Measurements from ENCODE around the gene EBF4. TPM values are rescaled to one million over a fixed set of nuclear protein-coding genes. Genes with fewer than 3 reads are reported as not detected.

EBF4 gene
- total RNA-seq, 1 donor from 2014 or later = 11.4 TPM

GRCh38 chr20:2760952-2761305 is 68.3 kb downstream of the EBF4 start:
- no peak overlapping the region for H3K4me3 Mint-ChIP-seq (ENCODE audit: unreplicated experiment)

GRCh38 chr20:2761885-2762284 is 69.3 kb downstream of the EBF4 start:
- no peaks in the 10 kb centered on the region for H3K36me3 Mint-ChIP-seq (ENCODE audit: low read depth)
- no peaks in the 10 kb centered on the region for H3K9me3 Mint-ChIP-seq (ENCODE audit: low read depth)
- H3K4me3 Mint-ChIP-seq (ENCODE audit: unreplicated experiment) = no peak overlapping the region
- no peaks in the 10 kb centered on the region for H3K4me1 Mint-ChIP-seq (ENCODE audit: low read depth)
- TF ChIP-seq CTCF (IDR thresholded peaks at IDR 0.05) = no peak
- H3K27ac Mint-ChIP-seq (ENCODE audit: unreplicated experiment) = no peak overlapping the region
- no peak for DNase-seq (ENCODE audit: low spot score)
- H3K27me3 Mint-ChIP-seq (ENCODE audit: low read depth) = peaks cover 39% of the 10 kb centered on the region

More at GRCh38 chr20:2760952-2761305, 68.3 kb downstream of the EBF4 start:
- H3K27me3 Mint-ChIP-seq (ENCODE audit: low read depth) = peaks cover 49% of the 10 kb centered on the region
- no peaks in the 10 kb centered on the region for H3K36me3 Mint-ChIP-seq (ENCODE audit: low read depth)
- no peak for TF ChIP-seq CTCF (IDR thresholded peaks at IDR 0.05)
- H3K27ac Mint-ChIP-seq (ENCODE audit: unreplicated experiment) = no peak overlapping the region
- H3K9me3 Mint-ChIP-seq (ENCODE audit: low read depth) = no peaks in the 10 kb centered on the region
- H3K4me1 Mint-ChIP-seq (ENCODE audit: low read depth) = no peaks in the 10 kb centered on the region
- DNase-seq (ENCODE audit: low spot score) = no peak

- H3K9me3 Mint-ChIP-seq (ENCODE audit: low read depth) = no peaks in the 10 kb centered on the region
- H3K4me3 Mint-ChIP-seq (ENCODE audit: unreplicated experiment) = no peak overlapping the region
- TF ChIP-seq CTCF (IDR thresholded peaks at IDR 0.05) = no peak
- H3K4me1 Mint-ChIP-seq (ENCODE audit: low read depth) = peaks cover 2% of the 10 kb centered on the region
- H3K27ac Mint-ChIP-seq (ENCODE audit: unreplicated experiment) = no peak overlapping the region
- no peak for DNase-seq (ENCODE audit: low spot score)
- H3K36me3 Mint-ChIP-seq (ENCODE audit: low read depth) = no peaks in the 10 kb centered on the region
- peaks cover 35% of the 10 kb centered on the region for H3K27me3 Mint-ChIP-seq (ENCODE audit: low read depth)
Measured at GRCh38 chr20:2762578-2763131, 70.1 kb downstream of the EBF4 start.

- H3K27ac Mint-ChIP-seq (ENCODE audit: unreplicated experiment) = no peak overlapping the region
- H3K4me3 Mint-ChIP-seq (ENCODE audit: unreplicated experiment) = no peak overlapping the region
- H3K4me1 Mint-ChIP-seq (ENCODE audit: low read depth) = peaks cover 7% of the 10 kb centered on the region
- H3K27me3 Mint-ChIP-seq (ENCODE audit: low read depth) = peaks cover 33% of the 10 kb centered on the region
- peak; percentile 34 for DNase-seq (ENCODE audit: low spot score)
- no peaks in the 10 kb centered on the region for H3K9me3 Mint-ChIP-seq (ENCODE audit: low read depth)
- TF ChIP-seq CTCF (IDR thresholded peaks at IDR 0.05) = no peak
- H3K36me3 Mint-ChIP-seq (ENCODE audit: low read depth) = no peaks in the 10 kb centered on the region
Measured at GRCh38 chr20:2763186-2763585, 70.6 kb downstream of the EBF4 start.

GRCh38 chr20:2767768-2768631 is 75.4 kb downstream of the EBF4 start:
- Mint-ChIP-seq H3K4me3 (ENCODE audit: unreplicated experiment) (no peak overlapping the region), H3K4me1 (ENCODE audit: low read depth) (peaks cover 14% of the 10 kb centered on the region), H3K27ac (ENCODE audit: unreplicated experiment) (no peak overlapping the region), H3K9me3 (ENCODE audit: low read depth) (no peaks in the 10 kb centered on the region), H3K27me3 (ENCODE audit: low read depth) (peaks cover 24% of the 10 kb centered on the region), H3K36me3 (ENCODE audit: low read depth) (no peaks in the 10 kb centered on the region)
- no peak for TF ChIP-seq CTCF (IDR thresholded peaks at IDR 0.05)
- DNase-seq (ENCODE audit: low spot score) = no peak
